Activated T-helper 1 cell treated with anti-CD3 and anti-CD28 coated beads, Interleukin-12 subunit alpha, Interleukin-12 subunit beta, Interleukin-2, Interleukin-4 antibody, amounts not matched to agents 30 ng/mL and 10 ng/mL and 1 ng/mL, durations not matched to agents 14 hours and 24 hours and 36 hours (primary cell): ENCODE measurements around the gene SPTBN1. TPM values are rescaled to one million over a fixed set of nuclear protein-coding genes. Genes with fewer than 3 reads are reported as not detected.
"Not testable (repeated sequence)": the region's sequence is repeated elsewhere in the genome, so short reads cannot be mapped to it uniquely, and the experiment has no call there.

Experiments
- DNase-seq: peaks from one replicate; pipeline ENCODE4 v3.0.0; 2021; ENCODE audit warnings: low spot score
- H3K27ac Mint-ChIP-seq: one replicate; pipeline ENCODE4 v1.8.0; 2021; ENCODE audit warnings: mild to moderate bottlenecking, mixed read lengths
- H3K27me3 Mint-ChIP-seq: one replicate; pipeline ENCODE4 v1.8.0; 2022; ENCODE audit warnings: mild to moderate bottlenecking, moderate library complexity, mixed read lengths; ENCODE audit not compliant: insufficient read depth
- H3K36me3 Mint-ChIP-seq: one replicate; pipeline ENCODE4 v1.8.0; 2021; ENCODE audit warnings: low read depth, mixed read lengths
- H3K4me1 Mint-ChIP-seq: one replicate; pipeline ENCODE4 v1.8.0; 2021; ENCODE audit warnings: low read depth, mixed read lengths
- H3K4me3 Mint-ChIP-seq: one replicate; pipeline ENCODE4 v1.8.0; 2021; ENCODE audit warnings: mild to moderate bottlenecking, moderate library complexity, mixed read lengths
- H3K9me3 Mint-ChIP-seq: one replicate; pipeline ENCODE4 v1.8.0; 2021; ENCODE audit warnings: mixed read lengths
- intact Hi-C: fragments of 100-400 bp; cut with micrococcal nuclease; formaldehyde crosslinking; loops from one replicate; pipeline ENCODE4 v1.15.1; 2024
- total RNA-seq: library from RNA; stranded (reverse); gene quantifications from 2 replicates; pipeline ENCODE4 v1.2.3, GENCODE V29; 2022

The SPTBN1 gene
- total RNA-seq, 1 donor from 2014 or later = 64.2 TPM

- no peak overlapping the region for H3K4me3 Mint-ChIP-seq
- peaks cover 6% of the 10 kb centered on the region for H3K27me3 Mint-ChIP-seq
- no peak for DNase-seq
- no peaks in the 10 kb centered on the region for H3K4me1 Mint-ChIP-seq
- no peaks in the 10 kb centered on the region for H3K36me3 Mint-ChIP-seq
- no peaks in the 10 kb centered on the region for H3K9me3 Mint-ChIP-seq
- H3K27ac Mint-ChIP-seq = no peak overlapping the region
- intact Hi-C loops = loop anchor here (1.0 to 10.0 kb wide), 2 partner anchors 298 to 396 kb away; no protein-coding TSS in a partner anchor
Observed at GRCh38 chr2:54503192-54503591, 47.1 kb downstream of the SPTBN1 start.

- H3K4me1 Mint-ChIP-seq = no peaks in the 10 kb centered on the region
- no peak overlapping the region for H3K27ac Mint-ChIP-seq
- peaks cover 6% of the 10 kb centered on the region for H3K27me3 Mint-ChIP-seq
- no peaks in the 10 kb centered on the region for H3K9me3 Mint-ChIP-seq
- intact Hi-C loops = loop anchor here (1.0 to 10.0 kb wide), 2 partner anchors 299 to 397 kb away; no protein-coding TSS in a partner anchor
- no peak for DNase-seq
- H3K36me3 Mint-ChIP-seq = no peaks in the 10 kb centered on the region
- no peak overlapping the region for H3K4me3 Mint-ChIP-seq
Observed at GRCh38 chr2:54503828-54504227, 47.7 kb downstream of the SPTBN1 start.

GRCh38 chr2:54504866-54505265 is 48.7 kb downstream of the SPTBN1 start:
- H3K9me3 Mint-ChIP-seq = no peaks in the 10 kb centered on the region
- no peaks in the 10 kb centered on the region for H3K36me3 Mint-ChIP-seq
- peaks cover 6% of the 10 kb centered on the region for H3K27me3 Mint-ChIP-seq
- intact Hi-C loops = loop anchor here (10.0 kb wide), 1 partner anchor 300 kb away; no protein-coding TSS in a partner anchor
- no peak overlapping the region for H3K4me3 Mint-ChIP-seq
- H3K27ac Mint-ChIP-seq = no peak overlapping the region
- H3K4me1 Mint-ChIP-seq = no peaks in the 10 kb centered on the region
- no peak for DNase-seq

GRCh38 chr2:54508541-54508940 is 52.4 kb downstream of the SPTBN1 start:
- Mint-ChIP-seq H3K36me3 (no peaks in the 10 kb centered on the region), H3K9me3 (no peaks in the 10 kb centered on the region), H3K27me3 (peaks cover 4% of the 10 kb centered on the region), H3K27ac (no peak overlapping the region), H3K4me1 (peaks cover 8% of the 10 kb centered on the region), H3K4me3 (no peak overlapping the region)
- intact Hi-C loops = loop anchor here (10.0 kb wide), 1 partner anchor 304 kb away; no protein-coding TSS in a partner anchor
- no peak for DNase-seq

- not testable (repeated sequence) for H3K27me3 Mint-ChIP-seq, DNase-seq, H3K27ac Mint-ChIP-seq, H3K4me3 Mint-ChIP-seq, H3K4me1 Mint-ChIP-seq, H3K36me3 Mint-ChIP-seq, H3K9me3 Mint-ChIP-seq
- intact Hi-C loops = loop anchor here (10.0 kb wide), 1 partner anchor 304 kb away; no protein-coding TSS in a partner anchor
Observed at GRCh38 chr2:54509043-54509442, 52.9 kb downstream of the SPTBN1 start.

- Mint-ChIP-seq H3K36me3 (no peaks in the 10 kb centered on the region), H3K27ac (no peak overlapping the region), H3K9me3 (no peaks in the 10 kb centered on the region), H3K4me3 (no peak overlapping the region), H3K27me3 (peaks cover 7% of the 10 kb centered on the region), H3K4me1 (peaks cover 8% of the 10 kb centered on the region)
- intact Hi-C loops = no loop called here
- DNase-seq = no peak
Observed at GRCh38 chr2:54510916-54511315, 54.8 kb downstream of the SPTBN1 start.

- Mint-ChIP-seq H3K36me3 (no peaks in the 10 kb centered on the region), H3K4me3 (no peak overlapping the region), H3K4me1 (peaks cover 8% of the 10 kb centered on the region), H3K9me3 (no peaks in the 10 kb centered on the region), H3K27ac (no peak overlapping the region), H3K27me3 (peaks cover 11% of the 10 kb centered on the region)
- intact Hi-C loops = no loop called here
- no peak for DNase-seq
Observed at GRCh38 chr2:54512183-54512582, 56.1 kb downstream of the SPTBN1 start.

GRCh38 chr2:54512663-54513362 is 56.7 kb downstream of the SPTBN1 start:
- Mint-ChIP-seq H3K4me3 (no peak overlapping the region), H3K4me1 (peaks cover 8% of the 10 kb centered on the region), H3K9me3 (no peaks in the 10 kb centered on the region), H3K36me3 (no peaks in the 10 kb centered on the region), H3K27ac (no peak overlapping the region), H3K27me3 (peaks cover 12% of the 10 kb centered on the region)
- DNase-seq = no peak
- intact Hi-C loops = no loop called here

- H3K4me1 Mint-ChIP-seq = peaks cover 8% of the 10 kb centered on the region
- intact Hi-C loops = no loop called here
- no peaks in the 10 kb centered on the region for H3K9me3 Mint-ChIP-seq
- H3K36me3 Mint-ChIP-seq = no peaks in the 10 kb centered on the region
- H3K27me3 Mint-ChIP-seq = peaks cover 15% of the 10 kb centered on the region
- no peak overlapping the region for H3K4me3 Mint-ChIP-seq
- no peak for DNase-seq
- H3K27ac Mint-ChIP-seq = no peak overlapping the region
Observed at GRCh38 chr2:54513363-54513715, 57.2 kb downstream of the SPTBN1 start.

GRCh38 chr2:54514822-54515569 is 58.9 kb downstream of the SPTBN1 start:
- H3K27me3 Mint-ChIP-seq = peaks cover 24% of the 10 kb centered on the region
- no peaks in the 10 kb centered on the region for H3K9me3 Mint-ChIP-seq
- intact Hi-C loops = no loop called here
- no peak for DNase-seq
- no peak overlapping the region for H3K4me3 Mint-ChIP-seq
- H3K36me3 Mint-ChIP-seq = no peaks in the 10 kb centered on the region
- H3K4me1 Mint-ChIP-seq = peaks cover 8% of the 10 kb centered on the region
- no peak overlapping the region for H3K27ac Mint-ChIP-seq

- Mint-ChIP-seq H3K27me3 (peaks cover 34% of the 10 kb centered on the region), H3K4me1 (peaks cover 8% of the 10 kb centered on the region), H3K4me3 (no peak overlapping the region), H3K27ac (no peak overlapping the region), H3K9me3 (no peaks in the 10 kb centered on the region), H3K36me3 (no peaks in the 10 kb centered on the region)
- intact Hi-C loops = no loop called here
- no peak for DNase-seq
Observed at GRCh38 chr2:54516842-54517241, 60.7 kb downstream of the SPTBN1 start.

- H3K27me3 Mint-ChIP-seq = peaks cover 32% of the 10 kb centered on the region
- DNase-seq, H3K36me3 Mint-ChIP-seq, H3K27ac Mint-ChIP-seq, intact Hi-C loops, H3K9me3 Mint-ChIP-seq, H3K4me3 Mint-ChIP-seq: not testable (repeated sequence)
- peaks cover 11% of the 10 kb centered on the region for H3K4me1 Mint-ChIP-seq
Observed at GRCh38 chr2:54518016-54518415, 61.9 kb downstream of the SPTBN1 start.

- Mint-ChIP-seq H3K9me3 (no peaks in the 10 kb centered on the region), H3K27ac (no peak overlapping the region), H3K36me3 (no peaks in the 10 kb centered on the region), H3K4me3 (no peak overlapping the region), H3K4me1 (peaks cover 12% of the 10 kb centered on the region), H3K27me3 (peaks cover 32% of the 10 kb centered on the region)
- intact Hi-C loops = no loop called here
- no peak for DNase-seq
Observed at GRCh38 chr2:54518430-54518829, 62.3 kb downstream of the SPTBN1 start.
